ENCODE measurements around the gene RRAGC.

The RRAGC gene

GRCh38 chr1:38804062-38804886 is 55.3 kb downstream of the RRAGC start:
- no peak overlapping the region for H2AFZ ChIP-seq (ENCODE audit: insufficient read depth, low read length, poor library complexity)
- no peak overlapping the region for H4K12ac ChIP-seq (ENCODE audit: low read depth, low read length)
- no CpG with 5 or more reads among the region's 81 CpGs for WGBS (ENCODE audit: extremely low coverage, insufficient coverage, insufficient read length)
- peaks cover 2% of the 10 kb centered on the region for H3K9me3 ChIP-seq (ENCODE audit: insufficient read depth, low read depth, low read length)
- no peaks in the 10 kb centered on the region for H3K79me2 ChIP-seq (ENCODE audit: control insufficient read depth, insufficient read depth, low read length, poor library complexity)
- peaks cover 0 to 3% of the 10 kb centered on the region in 2 experiments for H3K4me1 ChIP-seq (ENCODE audit: control insufficient read depth in 1 of 2, insufficient read depth in 2 of 2, low read length in 2 of 2)
- H2BK12ac ChIP-seq (ENCODE audit: low read length) = no peak overlapping the region
- no peak overlapping the region for H3K27ac ChIP-seq (ENCODE audit: low read depth, low read length)
- no peak overlapping the region for H2BK5ac ChIP-seq (ENCODE audit: low read depth, low read length, poor library complexity)
- H3K79me1 ChIP-seq (ENCODE audit: low read length) = no peaks in the 10 kb centered on the region
- no peak overlapping the region for H3K4ac ChIP-seq (ENCODE audit: low read depth, low read length)
- DNase-seq = peak in 1 of 2 donors; percentile 12
- H3K14ac ChIP-seq (ENCODE audit: low read length) = no peak overlapping the region
- H2AK5ac ChIP-seq (ENCODE audit: low read length) = no peak overlapping the region
- no peak overlapping the region for H3K18ac ChIP-seq (ENCODE audit: low read length)
- H3K36me3 ChIP-seq (ENCODE audit: control insufficient read depth in 1 of 2, insufficient read depth in 2 of 2, low read length in 2 of 2) = no peaks in the 10 kb centered on the region
- H3K9ac ChIP-seq (ENCODE audit: low read length) = no peak overlapping the region
- peaks cover 25% of the 10 kb centered on the region for H3K27me3 ChIP-seq (ENCODE audit: insufficient read depth, low read length)
- H3K23ac ChIP-seq (ENCODE audit: low read length) = no peak overlapping the region
- H3K4me2 ChIP-seq (ENCODE audit: low read length) = peak overlapping the region; percentile 72
- H4K8ac ChIP-seq (ENCODE audit: low read depth, low read length) = no peak overlapping the region
- H3K4me3 ChIP-seq (ENCODE audit: low read depth, low read length) = no peak overlapping the region
- no peak overlapping the region for H4K91ac ChIP-seq (ENCODE audit: low read depth, low read length)
- no peak overlapping the region for H2BK120ac ChIP-seq (ENCODE audit: insufficient read depth, low read length, poor library complexity)

DNA sequence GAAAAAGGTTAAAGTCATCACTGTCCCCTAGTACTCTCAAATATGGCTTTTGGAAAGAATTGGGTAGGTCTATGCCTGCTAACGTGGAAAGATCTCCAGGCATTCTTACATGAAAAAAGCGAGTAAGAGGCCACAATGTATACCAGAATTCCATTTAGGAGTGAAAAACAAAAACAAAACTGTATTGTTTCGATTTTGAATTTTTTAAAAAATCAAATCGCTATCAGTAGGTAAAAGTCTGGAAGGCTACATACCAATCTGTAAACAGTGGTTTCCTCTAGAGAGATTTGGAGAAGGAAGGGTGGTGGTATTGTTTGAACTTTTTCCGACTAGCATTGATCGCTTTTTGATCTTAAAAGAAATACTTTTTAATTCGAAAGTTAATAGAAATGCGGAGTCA is 55.9 kb downstream of the RRAGC start:
- WGBS (ENCODE audit: extremely low coverage, insufficient coverage, insufficient read length) = no CpG with 5 or more reads among the region's 8 CpGs
- no peak overlapping the region for H4K8ac ChIP-seq (ENCODE audit: low read depth, low read length)
- no peak overlapping the region for H2AFZ ChIP-seq (ENCODE audit: insufficient read depth, low read length, poor library complexity)
- H2AK5ac ChIP-seq (ENCODE audit: low read length) = no peak overlapping the region
- peaks cover 0 to 3% of the 10 kb centered on the region in 2 experiments for H3K4me1 ChIP-seq (ENCODE audit: control insufficient read depth in 1 of 2, insufficient read depth in 2 of 2, low read length in 2 of 2)
- H3K4me2 ChIP-seq (ENCODE audit: low read length) = peak overlapping the region; percentile 72
- H3K79me2 ChIP-seq (ENCODE audit: control insufficient read depth, insufficient read depth, low read length, poor library complexity) = no peaks in the 10 kb centered on the region
- H3K4ac ChIP-seq (ENCODE audit: low read depth, low read length) = no peak overlapping the region
- H3K9me3 ChIP-seq (ENCODE audit: insufficient read depth, low read depth, low read length) = peaks cover 2% of the 10 kb centered on the region
- H3K27ac ChIP-seq (ENCODE audit: low read depth, low read length) = no peak overlapping the region
- no peak overlapping the region for H3K9ac ChIP-seq (ENCODE audit: low read length)
- no peak overlapping the region for H2BK12ac ChIP-seq (ENCODE audit: low read length)
- H3K14ac ChIP-seq (ENCODE audit: low read length) = no peak overlapping the region
- no peak overlapping the region for H3K23ac ChIP-seq (ENCODE audit: low read length)
- H3K18ac ChIP-seq (ENCODE audit: low read length) = no peak overlapping the region
- DNase-seq = peak in 1 of 2 donors; percentile 11
- no peak overlapping the region for H2BK5ac ChIP-seq (ENCODE audit: low read depth, low read length, poor library complexity)
- H3K4me3 ChIP-seq (ENCODE audit: low read depth, low read length) = no peak overlapping the region
- H4K91ac ChIP-seq (ENCODE audit: low read depth, low read length) = no peak overlapping the region
- peaks cover 23% of the 10 kb centered on the region for H3K27me3 ChIP-seq (ENCODE audit: insufficient read depth, low read length)
- no peaks in the 10 kb centered on the region for H3K79me1 ChIP-seq (ENCODE audit: low read length)
- H2BK120ac ChIP-seq (ENCODE audit: insufficient read depth, low read length, poor library complexity) = no peak overlapping the region
- H4K12ac ChIP-seq (ENCODE audit: low read depth, low read length) = no peak overlapping the region
- H3K36me3 ChIP-seq (ENCODE audit: control insufficient read depth in 1 of 2, insufficient read depth in 2 of 2, low read length in 2 of 2) = no peaks in the 10 kb centered on the region

DNA sequence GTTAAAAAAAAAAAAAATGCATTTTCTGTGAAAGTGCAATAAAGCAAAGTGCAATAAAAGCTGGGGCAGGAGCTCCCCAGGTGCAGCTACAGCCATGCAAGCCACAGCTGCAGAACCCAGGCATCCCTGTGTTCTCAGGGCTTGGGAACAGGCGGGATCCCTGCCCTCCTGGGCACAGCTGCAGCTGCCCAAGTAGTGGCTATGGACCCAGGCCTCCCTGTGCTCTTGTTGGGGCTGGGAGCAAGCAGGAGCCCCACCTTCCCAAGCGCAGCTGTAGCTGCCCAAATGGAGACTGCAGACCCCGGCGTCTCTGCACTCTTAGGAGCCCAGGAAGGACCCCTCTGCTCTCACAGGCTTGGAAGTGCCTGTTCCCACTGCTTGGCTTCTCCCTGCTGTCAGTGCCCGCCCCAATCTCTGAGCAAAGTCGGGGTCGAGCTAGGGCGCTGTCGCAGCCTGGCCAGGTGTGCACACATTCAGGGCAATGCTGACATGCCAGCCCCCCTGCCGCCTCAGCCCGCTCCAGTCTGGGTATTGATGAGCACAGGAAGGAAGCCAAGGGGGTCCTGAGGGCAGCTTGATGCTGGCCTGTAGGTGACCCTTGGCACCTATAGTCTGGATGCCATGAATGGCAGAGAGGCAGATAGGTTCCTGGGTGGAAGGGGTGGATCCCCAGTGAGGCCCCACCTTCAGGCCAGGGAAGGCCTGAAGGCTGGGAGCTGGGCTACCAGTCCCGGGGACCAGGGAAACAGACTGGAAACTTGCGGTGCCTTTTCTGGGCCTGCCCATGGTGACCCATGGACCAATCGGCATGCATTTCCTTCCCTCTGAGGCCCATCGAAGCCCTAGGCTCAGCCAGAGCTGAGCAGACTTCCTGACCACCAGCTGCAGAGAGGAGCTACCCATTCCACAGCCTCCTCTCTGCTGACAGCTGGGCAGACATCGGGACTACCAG is 58.6 kb downstream of the RRAGC start:
- no peak overlapping the region for H3K4me2 ChIP-seq (ENCODE audit: low read length)
- peaks cover 21% of the 10 kb centered on the region for H3K27me3 ChIP-seq (ENCODE audit: insufficient read depth, low read length)
- no peak overlapping the region for H3K23ac ChIP-seq (ENCODE audit: low read length)
- H3K9ac ChIP-seq (ENCODE audit: low read length) = no peak overlapping the region
- H3K14ac ChIP-seq (ENCODE audit: low read length) = no peak overlapping the region
- H4K8ac ChIP-seq (ENCODE audit: low read depth, low read length) = no peak overlapping the region
- H2BK12ac ChIP-seq (ENCODE audit: low read length) = no peak overlapping the region
- no peak overlapping the region for H3K18ac ChIP-seq (ENCODE audit: low read length)
- no peak overlapping the region for H2AFZ ChIP-seq (ENCODE audit: insufficient read depth, low read length, poor library complexity)
- WGBS (ENCODE audit: extremely low coverage, insufficient coverage, insufficient read length) = no CpG with 5 or more reads among the region's 16 CpGs
- H3K36me3 ChIP-seq (ENCODE audit: control insufficient read depth in 1 of 2, insufficient read depth in 2 of 2, low read length in 2 of 2) = no peaks in the 10 kb centered on the region
- no peak overlapping the region for H2BK5ac ChIP-seq (ENCODE audit: low read depth, low read length, poor library complexity)
- no peak overlapping the region for H3K4me3 ChIP-seq (ENCODE audit: low read depth, low read length)
- no peaks in the 10 kb centered on the region for H3K4me1 ChIP-seq (ENCODE audit: control insufficient read depth in 1 of 2, insufficient read depth in 2 of 2, low read length in 2 of 2)
- DNase-seq = no peak
- peaks cover 2% of the 10 kb centered on the region for H3K9me3 ChIP-seq (ENCODE audit: insufficient read depth, low read depth, low read length)
- H3K27ac ChIP-seq (ENCODE audit: low read depth, low read length) = no peak overlapping the region
- no peaks in the 10 kb centered on the region for H3K79me2 ChIP-seq (ENCODE audit: control insufficient read depth, insufficient read depth, low read length, poor library complexity)
- no peak overlapping the region for H4K12ac ChIP-seq (ENCODE audit: low read depth, low read length)
- no peak overlapping the region for H3K4ac ChIP-seq (ENCODE audit: low read depth, low read length)
- no peaks in the 10 kb centered on the region for H3K79me1 ChIP-seq (ENCODE audit: low read length)
- no peak overlapping the region for H2AK5ac ChIP-seq (ENCODE audit: low read length)
- H2BK120ac ChIP-seq (ENCODE audit: insufficient read depth, low read length, poor library complexity) = no peak overlapping the region
- H4K91ac ChIP-seq (ENCODE audit: low read depth, low read length) = no peak overlapping the region

GRCh38 chr1:38793299-38793698 is 66.3 kb downstream of the RRAGC start:
- H3K18ac ChIP-seq (ENCODE audit: low read length) = no peak overlapping the region
- H3K9me3 ChIP-seq (ENCODE audit: insufficient read depth, low read depth, low read length) = peaks cover 4% of the 10 kb centered on the region
- H3K79me2 ChIP-seq (ENCODE audit: control insufficient read depth, insufficient read depth, low read length, poor library complexity) = no peaks in the 10 kb centered on the region
- H4K12ac ChIP-seq (ENCODE audit: low read depth, low read length) = no peak overlapping the region
- H2AFZ ChIP-seq (ENCODE audit: insufficient read depth, low read length, poor library complexity) = no peak overlapping the region
- no peaks in the 10 kb centered on the region for H3K27me3 ChIP-seq (ENCODE audit: insufficient read depth, low read length)
- H3K4me1 ChIP-seq (ENCODE audit: control insufficient read depth in 1 of 2, insufficient read depth in 2 of 2, low read length in 2 of 2) = no peaks in the 10 kb centered on the region
- H3K36me3 ChIP-seq (ENCODE audit: control insufficient read depth in 1 of 2, insufficient read depth in 2 of 2, low read length in 2 of 2) = no peaks in the 10 kb centered on the region
- H2BK12ac ChIP-seq (ENCODE audit: low read length) = no peak overlapping the region
- H3K4ac ChIP-seq (ENCODE audit: low read depth, low read length) = no peak overlapping the region
- no peak overlapping the region for H3K9ac ChIP-seq (ENCODE audit: low read length)
- no peak overlapping the region for H4K8ac ChIP-seq (ENCODE audit: low read depth, low read length)
- no peak overlapping the region for H2AK5ac ChIP-seq (ENCODE audit: low read length)
- DNase-seq = no peak
- H4K91ac ChIP-seq (ENCODE audit: low read depth, low read length) = no peak overlapping the region
- H3K4me2 ChIP-seq (ENCODE audit: low read length) = no peak overlapping the region
- no peak overlapping the region for H3K4me3 ChIP-seq (ENCODE audit: low read depth, low read length)
- H3K27ac ChIP-seq (ENCODE audit: low read depth, low read length) = no peak overlapping the region
- H3K23ac ChIP-seq (ENCODE audit: low read length) = no peak overlapping the region
- no peaks in the 10 kb centered on the region for H3K79me1 ChIP-seq (ENCODE audit: low read length)
- H2BK5ac ChIP-seq (ENCODE audit: low read depth, low read length, poor library complexity) = no peak overlapping the region
- no peak overlapping the region for H2BK120ac ChIP-seq (ENCODE audit: insufficient read depth, low read length, poor library complexity)
- H3K14ac ChIP-seq (ENCODE audit: low read length) = no peak overlapping the region

Measured in trophoblast cell (in vitro differentiated cells and primary cell).